Body of pancreas (tissue), 4 donors: ENCODE data around the gene MYO1A.

ENCODE experiments used
- CTCF ChIP-seq, 7 experiments: fragments of 450-650 bp in 4 of 7; fragments of 200-600 bp in 3 of 7; sonication (generic) in 3 of 7; IDR thresholded peaks; one replicate each; pipeline ENCODE4 v1.5.1; 2016 to 2019; ENCODE audit warnings: antibody characterized with exemption in 7 of 7
- POLR2A ChIP-seq, 3 donors: fragments of 450-650 bp; IDR thresholded peaks; one replicate each; pipeline ENCODE4 v1.6.1; 2016; ENCODE audit warnings: antibody characterized with exemption in 3 of 3, mild to moderate bottlenecking in 2 of 3

- TF ChIP-seq CTCF (IDR thresholded peaks at IDR 0.05) (no peak), POLR2A (IDR thresholded peaks at IDR 0.05) (no peak)
Observed at GRCh38 chr12:57027805-57028153, 22.1 kb downstream of the MYO1A start.
